GM23338 (cell line): ENCODE data around the gene SRPK1. TPM values are rescaled to one million over a fixed set of nuclear protein-coding genes. Genes with fewer than 3 reads are reported as not detected.

Experiments used
- ATAC-seq: fragments of 200-7000 bp; cut with Tn5 transposase; 3 replicates; pipeline ENCODE4 v1.9.1; 2020
- DNase-seq: peaks from one replicate; pipeline ENCODE4 v3.0.0-alpha.2; 2015; ENCODE audit warnings: low spot score
- H2AFZ ChIP-seq: fragments of 200-600 bp; sonication (generic); 2 replicates; pipeline ENCODE4 v1.8.0; 2016; ENCODE audit warnings: antibody characterized with exemption, mild to moderate bottlenecking, moderate library complexity
- H3F3A ChIP-seq: fragments of 200-600 bp; sonication (generic); replicated peaks from 2 replicates; pipeline ENCODE4 v1.8.0; 2017; ENCODE audit warnings: antibody characterized with exemption, mixed run types, low read depth
- H3K27ac ChIP-seq: fragments of 200-600 bp; sonication (generic); 2 replicates; pipeline ENCODE4 v1.6.1; 2016; ENCODE audit warnings: low read depth
- H3K27me3 ChIP-seq: fragments of 200-600 bp; sonication (generic); 2 replicates; pipeline ENCODE4 v1.8.0; 2016; ENCODE audit warnings: mild to moderate bottlenecking, mixed run types, moderate library complexity; ENCODE audit not compliant: insufficient read depth
- H3K36me3 ChIP-seq: fragments of 200-600 bp; sonication (generic); 2 replicates; pipeline ENCODE4 v1.8.0; 2016; ENCODE audit warnings: mild to moderate bottlenecking; ENCODE audit not compliant: insufficient read depth
- H3K4me1 ChIP-seq: fragments of 200-600 bp; sonication (generic); 2 replicates; pipeline ENCODE4 v1.8.0; 2016; ENCODE audit warnings: mild to moderate bottlenecking, moderate library complexity; ENCODE audit not compliant: insufficient read depth
- H3K4me2 ChIP-seq: fragments of 200-600 bp; sonication (generic); 2 replicates; pipeline ENCODE4 v1.7.1; 2017; ENCODE audit warnings: mixed run types
- H3K4me3 ChIP-seq: fragments of 200-600 bp; sonication (generic); 2 replicates; pipeline ENCODE4 v1.6.1; 2016; ENCODE audit warnings: mixed run types
- H3K79me2 ChIP-seq: fragments of 200-600 bp; sonication (generic); replicated peaks from 2 replicates; pipeline ENCODE4 v1.8.0; 2017; ENCODE audit warnings: mild to moderate bottlenecking; ENCODE audit not compliant: insufficient read depth
- H3K9me2 ChIP-seq: fragments of 200-600 bp; sonication (generic); 2 replicates; pipeline ENCODE4 v1.8.0; 2017; ENCODE audit not compliant: insufficient read depth
- H4K20me1 ChIP-seq: fragments of 200-600 bp; sonication (generic); replicated peaks from 2 replicates; pipeline ENCODE4 v1.8.0; 2017; ENCODE audit warnings: mild to moderate bottlenecking; ENCODE audit not compliant: insufficient read depth
- H3K27ac Mint-ChIP-seq: 2 replicates; pipeline ENCODE4 v1.8.0; 2020; ENCODE audit warnings: inconsistent platforms, mild to moderate bottlenecking, moderate library complexity, mixed read lengths
- H3K27me3 Mint-ChIP-seq: 3 replicates; pipeline ENCODE4 v1.8.0; 2022; ENCODE audit warnings: low read depth, mild to moderate bottlenecking, moderate library complexity, mixed read lengths, inconsistent platforms; ENCODE audit not compliant: insufficient read depth, poor library complexity
- H3K36me3 Mint-ChIP-seq: 3 replicates; pipeline ENCODE4 v1.8.0; 2021; ENCODE audit warnings: low read depth, mild to moderate bottlenecking, inconsistent platforms, moderate library complexity, mixed read lengths
- H3K4me1 Mint-ChIP-seq: 3 replicates; pipeline ENCODE4 v1.8.0; 2020; ENCODE audit warnings: mild to moderate bottlenecking, inconsistent platforms, mixed read lengths
- H3K4me3 Mint-ChIP-seq: 3 replicates; pipeline ENCODE4 v1.8.0; 2021; ENCODE audit warnings: moderate library complexity, mild to moderate bottlenecking, inconsistent platforms, mixed read lengths
- H3K9me3 Mint-ChIP-seq: 3 replicates; pipeline ENCODE4 v1.8.0; 2020; ENCODE audit warnings: moderate library complexity, mild to moderate bottlenecking, inconsistent platforms, mixed read lengths
- CREB1 ChIP-seq: fragments of 250-450 bp; sonication (Bioruptor Pico); IDR thresholded peaks from 2 replicates; pipeline ENCODE4 v1.5.0; 2020; ENCODE audit warnings: low read depth, mild to moderate bottlenecking, moderate library complexity
- ETS1 ChIP-seq: IDR thresholded peaks from 2 replicates; pipeline ENCODE4 v1.6.1; 2016; ENCODE audit warnings: antibody characterized with exemption
- EZH2 ChIP-seq: fragments of 200-600 bp; sonication (generic); IDR thresholded peaks from one replicate; pipeline ENCODE4 v1.8.0; 2017; ENCODE audit warnings: antibody characterized with exemption, mild to moderate bottlenecking, low read depth; ENCODE audit not compliant: unreplicated experiment
- EZH2phosphoT487 ChIP-seq: fragments of 200-600 bp; sonication (generic); IDR thresholded peaks from one replicate; pipeline ENCODE4 v1.8.1; 2018; ENCODE audit warnings: antibody characterized with exemption; ENCODE audit not compliant: unreplicated experiment
- JUNB ChIP-seq: IDR thresholded peaks from one replicate; pipeline ENCODE4 v1.6.1; 2016; ENCODE audit warnings: antibody characterized with exemption; ENCODE audit not compliant: unreplicated experiment
- NANOG ChIP-seq: IDR thresholded peaks from 2 replicates; pipeline ENCODE4 v1.6.1; 2016; ENCODE audit warnings: antibody characterized with exemption, borderline replicate concordance
- POLR2AphosphoS5 ChIP-seq: IDR thresholded peaks from 2 replicates; pipeline ENCODE4 v1.6.1; 2016; ENCODE audit warnings: antibody characterized with exemption, low read depth
- STAT1 ChIP-seq: IDR thresholded peaks from one replicate; pipeline ENCODE4 v1.6.1; 2016; ENCODE audit warnings: antibody characterized with exemption; ENCODE audit not compliant: unreplicated experiment
- ZNF114 ChIP-seq: fragments of 250-450 bp; sonication (Bioruptor Pico); IDR thresholded peaks from 2 replicates; pipeline ENCODE4 v1.5.0; 2020; ENCODE audit warnings: mild to moderate bottlenecking, moderate library complexity
- ZNF331 ChIP-seq: fragments of 250-450 bp; sonication (Bioruptor Pico); IDR thresholded peaks from 2 replicates; pipeline ENCODE4 v1.5.0; 2020; ENCODE audit warnings: low read depth, mild to moderate bottlenecking, moderate library complexity
- polyA plus RNA-seq: library from polyadenylated mRNA; unstranded; fragments of >200 nt; fragmentation: Nextera tagmentation; extraction: Ambion mirVana; gene quantifications from 2 replicates; pipeline ENCODE4 v1.2.1, GENCODE V29; 2016
- total RNA-seq: library from RNA; depleted of rRNA; stranded (reverse); fragments of >200 nt; shearing (Covaris generic); gene quantifications from 2 replicates; pipeline ENCODE4 v1.2.3, GENCODE V29; 2014
- TF ChIP-seq, protein P1 (sequence below): IDR thresholded peaks from one replicate; pipeline ENCODE4 v1.6.1; 2018; ENCODE audit warnings: antibody characterized with exemption; ENCODE audit not compliant: unreplicated experiment
- TF ChIP-seq, protein P2 (sequence below): fragments of 250-450 bp; sonication (Bioruptor Pico); IDR thresholded peaks from 2 replicates; pipeline ENCODE4 v1.5.0; 2020; ENCODE audit warnings: mild to moderate bottlenecking, moderate library complexity
- TF ChIP-seq, protein P3 (sequence below), 2 experiments: fragments of 200-600 bp in 1 of 2; sonication (generic) in 1 of 2; conservative IDR thresholded peaks; 2 replicates each; pipeline versions ENCODE4 v1.5.1 to v1.6.1; 2016 to 2017; ENCODE audit warnings: antibody characterized with exemption in 2 of 2, low read depth in 2 of 2, mild to moderate bottlenecking in 2 of 2, moderate library complexity in 1 of 2

SRPK1 gene
- total and polyA plus RNA-seq, 2 experiments from 2014 or later, result 175 to 202 TPM

DNA sequence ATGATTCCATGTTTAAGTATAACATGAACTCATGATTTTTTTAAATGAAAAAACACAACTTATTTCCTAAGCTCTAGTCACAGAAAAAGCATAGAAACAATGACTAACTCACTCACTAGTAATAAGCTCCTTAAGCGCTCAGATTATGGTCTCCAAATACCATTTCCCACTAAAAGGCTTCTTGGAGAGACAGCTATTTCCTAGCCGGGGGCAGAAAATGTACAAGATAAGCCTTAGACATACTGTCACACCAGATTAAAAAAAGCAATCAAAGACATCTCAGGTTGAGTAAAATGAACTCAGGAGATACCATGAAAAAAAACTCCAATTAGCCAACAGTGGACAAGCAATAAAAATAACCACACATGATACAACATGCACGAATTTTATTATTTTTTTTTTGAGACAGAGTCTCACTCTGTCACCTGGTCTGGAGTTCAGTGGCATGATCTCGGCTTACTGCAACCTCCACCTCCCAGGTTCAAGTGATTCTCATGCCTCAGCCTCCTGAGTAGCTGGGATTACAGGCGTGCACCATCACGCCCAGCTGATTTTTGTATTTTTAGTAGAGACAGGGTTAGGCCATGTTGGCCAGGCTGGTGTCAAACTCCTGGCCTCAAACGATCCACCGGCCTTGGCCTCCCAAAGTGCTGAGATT is 14.9 kb downstream of the SRPK1 start:
- Mint-ChIP-seq H3K36me3 (peaks cover 42% of the 10 kb centered on the region), H3K4me3 (no peak overlapping the region), H3K4me1 (no peaks in the 10 kb centered on the region), H3K27me3 (peaks cover 9% of the 10 kb centered on the region), H3K27ac (no peak overlapping the region), H3K9me3 (peaks cover 31% of the 10 kb centered on the region)
- ATAC-seq, result no peak
- H3K27me3 ChIP-seq, result no peaks in the 10 kb centered on the region
- TF ChIP-seq, protein P1, sequence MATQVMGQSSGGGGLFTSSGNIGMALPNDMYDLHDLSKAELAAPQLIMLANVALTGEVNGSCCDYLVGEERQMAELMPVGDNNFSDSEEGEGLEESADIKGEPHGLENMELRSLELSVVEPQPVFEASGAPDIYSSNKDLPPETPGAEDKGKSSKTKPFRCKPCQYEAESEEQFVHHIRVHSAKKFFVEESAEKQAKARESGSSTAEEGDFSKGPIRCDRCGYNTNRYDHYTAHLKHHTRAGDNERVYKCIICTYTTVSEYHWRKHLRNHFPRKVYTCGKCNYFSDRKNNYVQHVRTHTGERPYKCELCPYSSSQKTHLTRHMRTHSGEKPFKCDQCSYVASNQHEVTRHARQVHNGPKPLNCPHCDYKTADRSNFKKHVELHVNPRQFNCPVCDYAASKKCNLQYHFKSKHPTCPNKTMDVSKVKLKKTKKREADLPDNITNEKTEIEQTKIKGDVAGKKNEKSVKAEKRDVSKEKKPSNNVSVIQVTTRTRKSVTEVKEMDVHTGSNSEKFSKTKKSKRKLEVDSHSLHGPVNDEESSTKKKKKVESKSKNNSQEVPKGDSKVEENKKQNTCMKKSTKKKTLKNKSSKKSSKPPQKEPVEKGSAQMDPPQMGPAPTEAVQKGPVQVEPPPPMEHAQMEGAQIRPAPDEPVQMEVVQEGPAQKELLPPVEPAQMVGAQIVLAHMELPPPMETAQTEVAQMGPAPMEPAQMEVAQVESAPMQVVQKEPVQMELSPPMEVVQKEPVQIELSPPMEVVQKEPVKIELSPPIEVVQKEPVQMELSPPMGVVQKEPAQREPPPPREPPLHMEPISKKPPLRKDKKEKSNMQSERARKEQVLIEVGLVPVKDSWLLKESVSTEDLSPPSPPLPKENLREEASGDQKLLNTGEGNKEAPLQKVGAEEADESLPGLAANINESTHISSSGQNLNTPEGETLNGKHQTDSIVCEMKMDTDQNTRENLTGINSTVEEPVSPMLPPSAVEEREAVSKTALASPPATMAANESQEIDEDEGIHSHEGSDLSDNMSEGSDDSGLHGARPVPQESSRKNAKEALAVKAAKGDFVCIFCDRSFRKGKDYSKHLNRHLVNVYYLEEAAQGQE, result no peak
- TF ChIP-seq ZNF331 (no peak), NANOG (no peak), JUNB (no peak), CREB1 (CRISPR knock-in tag) (no peak), ETS1 (no peak), EZH2phosphoT487 (no peak), POLR2AphosphoS5 (no peak), ZNF114 (CRISPR knock-in tag) (no peak), EZH2 (no peak), STAT1 (no peak)
- TF ChIP-seq, protein P2, sequence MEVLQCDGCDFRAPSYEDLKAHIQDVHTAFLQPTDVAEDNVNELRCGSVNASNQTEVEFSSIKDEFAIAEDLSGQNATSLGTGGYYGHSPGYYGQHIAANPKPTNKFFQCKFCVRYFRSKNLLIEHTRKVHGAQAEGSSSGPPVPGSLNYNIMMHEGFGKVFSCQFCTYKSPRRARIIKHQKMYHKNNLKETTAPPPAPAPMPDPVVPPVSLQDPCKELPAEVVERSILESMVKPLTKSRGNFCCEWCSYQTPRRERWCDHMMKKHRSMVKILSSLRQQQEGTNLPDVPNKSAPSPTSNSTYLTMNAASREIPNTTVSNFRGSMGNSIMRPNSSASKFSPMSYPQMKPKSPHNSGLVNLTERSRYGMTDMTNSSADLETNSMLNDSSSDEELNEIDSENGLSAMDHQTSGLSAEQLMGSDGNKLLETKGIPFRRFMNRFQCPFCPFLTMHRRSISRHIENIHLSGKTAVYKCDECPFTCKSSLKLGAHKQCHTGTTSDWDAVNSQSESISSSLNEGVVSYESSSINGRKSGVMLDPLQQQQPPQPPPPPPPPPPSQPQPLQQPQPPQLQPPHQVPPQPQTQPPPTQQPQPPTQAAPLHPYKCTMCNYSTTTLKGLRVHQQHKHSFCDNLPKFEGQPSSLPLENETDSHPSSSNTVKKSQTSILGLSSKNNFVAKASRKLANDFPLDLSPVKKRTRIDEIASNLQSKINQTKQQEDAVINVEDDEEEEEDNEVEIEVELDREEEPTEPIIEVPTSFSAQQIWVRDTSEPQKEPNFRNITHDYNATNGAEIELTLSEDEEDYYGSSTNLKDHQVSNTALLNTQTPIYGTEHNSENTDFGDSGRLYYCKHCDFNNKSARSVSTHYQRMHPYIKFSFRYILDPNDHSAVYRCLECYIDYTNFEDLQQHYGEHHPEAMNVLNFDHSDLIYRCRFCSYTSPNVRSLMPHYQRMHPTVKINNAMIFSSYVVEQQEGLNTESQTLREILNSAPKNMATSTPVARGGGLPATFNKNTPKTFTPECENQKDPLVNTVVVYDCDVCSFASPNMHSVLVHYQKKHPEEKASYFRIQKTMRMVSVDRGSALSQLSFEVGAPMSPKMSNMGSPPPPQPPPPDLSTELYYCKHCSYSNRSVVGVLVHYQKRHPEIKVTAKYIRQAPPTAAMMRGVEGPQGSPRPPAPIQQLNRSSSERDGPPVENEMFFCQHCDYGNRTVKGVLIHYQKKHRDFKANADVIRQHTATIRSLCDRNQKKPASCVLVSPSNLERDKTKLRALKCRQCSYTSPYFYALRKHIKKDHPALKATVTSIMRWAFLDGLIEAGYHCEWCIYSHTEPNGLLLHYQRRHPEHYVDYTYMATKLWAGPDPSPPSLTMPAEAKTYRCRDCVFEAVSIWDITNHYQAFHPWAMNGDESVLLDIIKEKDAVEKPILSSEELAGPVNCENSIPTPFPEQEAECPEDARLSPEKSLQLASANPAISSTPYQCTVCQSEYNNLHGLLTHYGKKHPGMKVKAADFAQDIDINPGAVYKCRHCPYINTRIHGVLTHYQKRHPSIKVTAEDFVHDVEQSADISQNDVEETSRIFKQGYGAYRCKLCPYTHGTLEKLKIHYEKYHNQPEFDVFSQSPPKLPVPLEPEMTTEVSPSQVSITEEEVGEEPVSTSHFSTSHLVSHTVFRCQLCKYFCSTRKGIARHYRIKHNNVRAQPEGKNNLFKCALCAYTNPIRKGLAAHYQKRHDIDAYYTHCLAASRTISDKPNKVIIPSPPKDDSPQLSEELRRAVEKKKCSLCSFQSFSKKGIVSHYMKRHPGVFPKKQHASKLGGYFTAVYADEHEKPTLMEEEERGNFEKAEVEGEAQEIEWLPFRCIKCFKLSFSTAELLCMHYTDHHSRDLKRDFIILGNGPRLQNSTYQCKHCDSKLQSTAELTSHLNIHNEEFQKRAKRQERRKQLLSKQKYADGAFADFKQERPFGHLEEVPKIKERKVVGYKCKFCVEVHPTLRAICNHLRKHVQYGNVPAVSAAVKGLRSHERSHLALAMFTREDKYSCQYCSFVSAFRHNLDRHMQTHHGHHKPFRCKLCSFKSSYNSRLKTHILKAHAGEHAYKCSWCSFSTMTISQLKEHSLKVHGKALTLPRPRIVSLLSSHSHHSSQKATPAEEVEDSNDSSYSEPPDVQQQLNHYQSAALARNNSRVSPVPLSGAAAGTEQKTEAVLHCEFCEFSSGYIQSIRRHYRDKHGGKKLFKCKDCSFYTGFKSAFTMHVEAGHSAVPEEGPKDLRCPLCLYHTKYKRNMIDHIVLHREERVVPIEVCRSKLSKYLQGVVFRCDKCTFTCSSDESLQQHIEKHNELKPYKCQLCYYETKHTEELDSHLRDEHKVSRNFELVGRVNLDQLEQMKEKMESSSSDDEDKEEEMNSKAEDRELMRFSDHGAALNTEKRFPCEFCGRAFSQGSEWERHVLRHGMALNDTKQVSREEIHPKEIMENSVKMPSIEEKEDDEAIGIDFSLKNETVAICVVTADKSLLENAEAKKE (CRISPR knock-in tag), result no peak
- TF ChIP-seq, protein P3, sequence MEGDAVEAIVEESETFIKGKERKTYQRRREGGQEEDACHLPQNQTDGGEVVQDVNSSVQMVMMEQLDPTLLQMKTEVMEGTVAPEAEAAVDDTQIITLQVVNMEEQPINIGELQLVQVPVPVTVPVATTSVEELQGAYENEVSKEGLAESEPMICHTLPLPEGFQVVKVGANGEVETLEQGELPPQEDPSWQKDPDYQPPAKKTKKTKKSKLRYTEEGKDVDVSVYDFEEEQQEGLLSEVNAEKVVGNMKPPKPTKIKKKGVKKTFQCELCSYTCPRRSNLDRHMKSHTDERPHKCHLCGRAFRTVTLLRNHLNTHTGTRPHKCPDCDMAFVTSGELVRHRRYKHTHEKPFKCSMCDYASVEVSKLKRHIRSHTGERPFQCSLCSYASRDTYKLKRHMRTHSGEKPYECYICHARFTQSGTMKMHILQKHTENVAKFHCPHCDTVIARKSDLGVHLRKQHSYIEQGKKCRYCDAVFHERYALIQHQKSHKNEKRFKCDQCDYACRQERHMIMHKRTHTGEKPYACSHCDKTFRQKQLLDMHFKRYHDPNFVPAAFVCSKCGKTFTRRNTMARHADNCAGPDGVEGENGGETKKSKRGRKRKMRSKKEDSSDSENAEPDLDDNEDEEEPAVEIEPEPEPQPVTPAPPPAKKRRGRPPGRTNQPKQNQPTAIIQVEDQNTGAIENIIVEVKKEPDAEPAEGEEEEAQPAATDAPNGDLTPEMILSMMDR (conservative IDR thresholded peaks at IDR 0.05; ENCODE audit: low read depth in 2 of 2), result no peak
- H2AFZ ChIP-seq, result no peak overlapping the region
- H3K36me3 ChIP-seq, result peaks cover 36% of the 10 kb centered on the region
- H3K9me2 ChIP-seq, result 0 out of 2 replicates have a peak, but pooled peaks cover 3% of the 10 kb centered on the region
- no peaks in the 10 kb centered on the region; the same call in 1 of the 2 replicates for H3F3A ChIP-seq
- H3K4me2 ChIP-seq, result no peak overlapping the region
- H3K27ac ChIP-seq, result no peak overlapping the region
- H3K4me3 ChIP-seq, result no peak overlapping the region
- no peak for DNase-seq
- H4K20me1 ChIP-seq, result peaks cover 48% of the 10 kb centered on the region
- peaks cover 100% of the 10 kb centered on the region for H3K79me2 ChIP-seq
- no peaks in the 10 kb centered on the region for H3K4me1 ChIP-seq
